HG03025 (cell line): ENCODE data around the gene SUSD6.
"Not testable (repeated sequence)": the region's sequence is repeated elsewhere in the genome, so short reads cannot be mapped to it uniquely, and the experiment has no call there.

Source experiments
- ATAC-seq: cut with Tn5 transposase; IDR thresholded peaks from one replicate; pipeline ENCODE4 v1.9.1; 2021; ENCODE audit warnings: mild to moderate bottlenecking, moderate library complexity; ENCODE audit not compliant: unreplicated experiment, low FRiP score

Gene SUSD6

DNA sequence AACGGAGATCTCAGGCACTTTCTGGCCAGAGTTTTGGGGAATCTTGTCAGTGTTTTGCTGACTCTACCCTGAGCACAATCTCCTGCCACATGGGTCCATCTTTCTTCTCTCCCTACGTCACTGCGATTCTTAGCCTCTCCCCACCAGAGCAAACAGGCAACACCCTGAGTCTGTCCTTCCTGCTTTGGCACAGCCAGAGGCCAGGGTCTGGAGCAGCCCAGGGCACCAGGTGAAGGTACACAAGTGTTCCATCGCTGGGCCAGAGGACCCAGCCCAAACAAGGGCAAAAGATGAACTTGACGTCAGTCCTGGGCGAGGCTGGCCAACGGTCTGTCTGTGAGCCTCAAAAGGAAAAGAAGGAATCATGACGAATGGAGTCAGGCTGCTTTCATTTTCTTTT lies 24.0 kb upstream of the SUSD6 start:
- no peak for ATAC-seq

DNA sequence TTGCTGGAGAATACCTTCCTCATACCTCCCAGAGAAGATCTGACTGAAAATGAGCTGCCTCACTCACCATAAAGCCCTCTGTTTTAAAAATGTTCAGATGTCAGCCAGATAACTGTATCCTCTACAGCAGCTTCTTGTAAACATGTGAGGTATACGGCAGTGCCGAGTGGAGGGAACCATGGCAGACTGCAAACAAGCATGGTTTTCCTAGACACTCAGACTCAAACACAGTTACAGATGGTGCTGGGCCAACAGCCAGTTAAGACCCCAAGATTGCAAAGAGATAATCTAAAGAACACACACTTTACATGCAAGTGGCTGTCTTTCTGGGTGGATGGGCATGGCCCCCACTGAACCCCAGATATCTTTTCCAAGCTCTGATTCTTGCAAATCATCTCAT lies 20.1 kb upstream of the SUSD6 start:
- no peak for ATAC-seq

DNA sequence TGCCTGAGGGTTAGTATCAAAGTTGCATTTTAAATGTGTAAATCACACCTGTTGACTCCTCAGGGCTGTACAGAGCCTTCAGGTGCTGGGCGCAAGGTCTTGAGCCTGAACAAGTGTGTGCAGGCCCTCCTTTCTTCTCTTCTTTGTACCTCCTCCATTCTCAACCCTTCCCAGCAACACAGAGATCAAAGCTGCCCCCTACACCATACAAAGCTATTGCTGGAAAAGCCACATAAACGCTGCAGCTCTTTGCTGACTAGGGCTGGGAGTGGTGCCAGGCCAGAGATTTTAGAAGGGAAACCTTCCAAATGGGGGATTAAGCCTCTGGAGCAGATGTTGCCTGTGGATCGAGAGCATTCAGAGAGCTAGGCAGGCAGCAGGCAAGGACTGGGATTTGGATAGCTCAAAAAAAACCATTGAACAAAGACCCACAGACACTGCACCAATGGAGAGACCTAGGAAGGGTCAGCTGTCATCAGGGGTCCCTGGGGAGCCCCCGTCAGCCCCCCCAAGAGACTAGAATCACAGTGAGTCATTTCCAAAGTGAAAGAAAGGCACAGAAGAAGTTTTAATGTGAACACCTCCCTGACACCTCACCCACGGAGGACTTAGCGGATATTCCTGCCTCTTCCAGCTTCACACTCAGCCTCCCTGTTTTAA lies 18.2 kb upstream of the SUSD6 start:
- ATAC-seq, result no peak

DNA sequence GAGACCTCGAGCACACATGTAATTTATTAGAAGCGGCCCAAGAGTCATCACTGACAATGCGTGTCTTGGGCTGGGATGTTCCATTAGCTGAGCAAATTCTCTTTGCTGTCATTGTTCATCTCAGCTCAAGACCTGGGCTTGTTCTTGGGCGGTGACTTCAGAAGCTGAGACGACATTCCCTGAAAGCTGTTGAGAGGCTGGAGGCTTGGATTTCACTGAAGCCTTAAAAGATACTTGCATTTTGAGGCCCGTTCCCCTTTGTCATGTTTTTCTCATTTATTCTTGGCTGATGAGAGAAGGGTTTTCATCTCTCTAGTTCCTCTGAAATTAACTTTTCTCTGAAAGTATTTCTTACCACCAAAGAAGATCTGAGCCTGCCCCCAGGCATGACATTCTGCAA lies 16.6 kb upstream of the SUSD6 start:
- ATAC-seq, result no peak

DNA sequence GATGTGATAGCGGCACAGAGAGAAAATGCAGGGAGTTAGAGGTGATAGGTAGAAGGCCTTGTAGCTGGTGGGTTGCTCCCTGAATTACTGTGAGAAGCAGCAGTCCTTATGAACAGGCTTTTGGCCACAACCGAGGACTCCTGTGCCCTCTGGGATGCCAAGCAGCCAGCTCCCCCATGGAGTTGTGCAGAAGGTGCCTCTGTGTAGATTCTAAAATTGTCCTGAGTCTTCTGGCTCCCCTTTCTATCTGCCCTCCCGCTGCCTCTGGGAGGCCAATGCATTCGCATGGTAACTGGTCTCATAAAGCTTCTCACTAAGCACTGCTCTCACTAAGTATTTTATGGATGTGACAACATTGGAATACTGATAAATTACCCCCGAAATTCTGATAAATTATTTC lies 16.1 kb upstream of the SUSD6 start:
- no peak for ATAC-seq

GRCh38 chr14:69599431-69599830 lies 12.0 kb upstream of the SUSD6 start:
- not testable (repeated sequence) for ATAC-seq

DNA sequence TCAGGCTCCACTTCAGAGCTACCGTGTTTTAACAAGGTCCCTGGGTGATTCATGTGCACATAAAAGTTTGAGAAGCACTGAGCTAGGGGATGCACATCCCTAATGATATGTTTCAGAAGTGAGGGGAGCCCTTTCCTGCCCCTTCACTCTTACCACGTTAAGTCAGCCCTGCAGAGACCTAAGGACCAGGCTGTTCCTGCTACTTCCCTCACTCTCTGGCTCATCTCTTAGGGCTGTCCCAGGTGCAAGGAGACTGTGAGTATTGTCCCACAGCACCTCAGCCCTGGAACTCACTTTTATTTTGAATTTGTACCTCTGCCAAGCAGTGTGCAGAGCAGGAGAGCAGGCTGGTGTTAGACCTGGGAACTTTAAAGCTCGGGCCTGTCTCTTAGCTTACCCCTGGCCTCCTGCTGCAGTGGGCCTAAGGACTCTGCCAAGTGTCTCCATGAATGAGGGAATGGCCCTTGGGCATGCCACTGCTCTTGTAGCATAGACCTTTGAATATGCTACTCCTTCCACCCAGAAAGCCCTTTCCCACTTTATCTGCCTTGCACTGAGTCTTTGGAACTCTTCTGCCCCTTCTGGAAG lies 11.0 kb upstream of the SUSD6 start:
- ATAC-seq, result no peak

- no peak for ATAC-seq
These were observed 5.7 kb upstream of the SUSD6 start for GRCh38 chr14:69605738-69606137.

- ATAC-seq, result no peak
These were observed 4.9 kb upstream of the SUSD6 start for GRCh38 chr14:69606258-69607184.

DNA sequence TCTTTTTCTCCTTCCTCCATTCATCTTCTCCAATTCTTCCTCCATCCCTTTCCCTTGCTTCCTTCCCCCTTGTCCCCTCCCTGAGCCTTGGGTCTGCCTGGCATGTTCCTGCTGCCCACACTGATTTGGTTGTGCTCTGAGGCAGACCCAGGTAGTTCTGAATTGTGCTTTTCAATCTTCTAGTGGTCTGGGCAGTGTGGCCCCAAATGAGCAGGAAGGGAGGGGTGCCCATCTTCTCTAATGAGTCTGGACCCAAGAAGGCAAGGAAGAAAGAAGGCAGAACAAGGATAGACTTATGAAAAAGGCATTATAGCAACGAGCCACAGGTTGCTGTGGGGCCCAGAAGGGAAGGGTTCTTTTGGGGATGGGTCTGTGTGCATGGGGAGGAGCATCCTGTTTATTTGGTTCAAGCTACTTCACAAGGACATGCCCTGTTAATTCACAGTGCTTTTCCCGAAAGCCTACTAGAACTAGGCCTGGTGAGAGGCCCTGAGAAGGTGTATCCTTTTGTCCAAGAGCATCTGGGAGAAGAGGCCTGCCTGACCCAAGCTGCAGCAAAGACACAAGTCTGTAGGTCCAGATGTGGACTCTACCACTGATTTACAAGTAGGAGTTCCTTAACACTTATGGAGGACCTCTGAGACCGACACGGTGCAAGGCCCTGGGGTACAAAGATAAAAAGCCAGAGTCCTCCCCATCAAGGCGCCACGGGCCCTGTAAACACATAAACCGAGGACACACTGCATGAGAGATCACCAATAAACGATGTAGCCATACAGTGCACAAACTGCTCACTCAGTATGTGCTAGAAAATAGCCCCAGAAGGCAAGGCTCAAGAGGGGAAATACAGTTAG lies 1.1 kb upstream of the SUSD6 start:
- ATAC-seq, result no peak

DNA sequence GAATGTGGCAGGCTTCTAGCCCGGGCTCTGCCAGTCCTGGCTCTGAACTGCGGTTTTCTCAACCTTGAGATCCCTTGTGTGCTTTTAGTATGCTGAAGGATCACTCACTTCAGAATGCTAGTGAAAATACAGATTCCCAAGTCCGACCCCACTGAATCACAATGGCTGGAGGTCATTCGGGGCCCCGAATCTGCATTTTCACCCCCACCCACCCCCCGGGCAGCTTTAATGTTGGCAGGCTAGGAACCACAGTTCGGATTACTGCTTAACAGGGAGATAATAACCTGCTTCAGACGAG lies 573 bp upstream of the SUSD6 start:
- ATAC-seq, result no peak

DNA sequence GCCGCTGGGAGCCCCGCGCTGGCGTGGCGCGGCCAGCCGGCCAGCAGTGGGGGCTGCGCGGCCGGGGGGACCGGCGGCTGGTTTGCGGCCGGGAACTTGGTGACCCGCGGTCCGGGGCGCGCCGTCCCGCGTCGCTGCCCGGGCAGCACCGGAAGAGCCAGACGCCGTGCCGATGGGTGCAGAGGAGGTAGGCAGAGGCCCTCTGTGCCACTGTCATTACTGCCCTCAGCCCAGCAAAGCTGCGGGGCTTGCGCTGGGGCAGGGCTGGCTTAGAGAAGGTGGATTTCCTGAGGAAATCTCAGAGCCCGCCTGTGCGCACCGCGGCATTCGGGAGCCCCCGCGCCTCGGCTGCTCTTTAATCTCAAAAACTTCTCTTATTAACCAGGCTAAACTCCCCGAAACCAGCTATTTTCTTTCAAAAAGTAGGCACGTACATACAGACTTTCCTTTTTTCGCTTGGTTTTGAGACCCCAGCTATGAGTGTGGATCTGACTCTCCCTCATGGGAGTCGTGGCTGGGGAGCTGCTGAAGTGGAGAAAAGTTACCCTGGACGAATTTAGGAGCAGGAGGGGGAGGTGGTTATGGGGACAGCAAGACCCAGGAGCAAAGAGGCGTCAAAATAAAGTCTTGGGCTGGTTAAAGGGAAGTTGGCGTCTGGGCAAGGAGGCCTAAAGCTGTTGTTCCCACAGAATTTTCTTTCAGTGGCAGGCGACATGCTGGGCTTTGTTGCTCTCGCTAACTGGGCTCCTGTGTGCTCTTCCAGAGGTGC lies 802 bp downstream of the SUSD6 start:
- peak; percentile 15 for ATAC-seq

DNA sequence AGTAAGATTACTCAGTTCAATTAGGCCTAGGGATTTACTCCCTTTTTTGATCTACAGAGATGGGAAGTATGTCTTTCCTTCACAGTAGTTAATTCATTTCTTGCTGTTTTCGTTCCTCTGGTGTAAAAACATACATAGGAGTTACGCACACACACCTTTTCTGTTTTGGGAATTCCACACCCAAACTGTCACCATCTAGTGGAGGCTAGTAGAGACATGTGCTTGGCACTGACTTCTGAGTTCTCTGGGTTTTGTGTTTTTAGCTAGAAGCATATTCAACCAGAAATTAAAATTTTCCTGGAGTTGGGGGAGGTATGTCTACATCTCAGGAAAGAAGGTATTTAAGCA lies 1.4 kb downstream of the SUSD6 start:
- no peak for ATAC-seq

DNA sequence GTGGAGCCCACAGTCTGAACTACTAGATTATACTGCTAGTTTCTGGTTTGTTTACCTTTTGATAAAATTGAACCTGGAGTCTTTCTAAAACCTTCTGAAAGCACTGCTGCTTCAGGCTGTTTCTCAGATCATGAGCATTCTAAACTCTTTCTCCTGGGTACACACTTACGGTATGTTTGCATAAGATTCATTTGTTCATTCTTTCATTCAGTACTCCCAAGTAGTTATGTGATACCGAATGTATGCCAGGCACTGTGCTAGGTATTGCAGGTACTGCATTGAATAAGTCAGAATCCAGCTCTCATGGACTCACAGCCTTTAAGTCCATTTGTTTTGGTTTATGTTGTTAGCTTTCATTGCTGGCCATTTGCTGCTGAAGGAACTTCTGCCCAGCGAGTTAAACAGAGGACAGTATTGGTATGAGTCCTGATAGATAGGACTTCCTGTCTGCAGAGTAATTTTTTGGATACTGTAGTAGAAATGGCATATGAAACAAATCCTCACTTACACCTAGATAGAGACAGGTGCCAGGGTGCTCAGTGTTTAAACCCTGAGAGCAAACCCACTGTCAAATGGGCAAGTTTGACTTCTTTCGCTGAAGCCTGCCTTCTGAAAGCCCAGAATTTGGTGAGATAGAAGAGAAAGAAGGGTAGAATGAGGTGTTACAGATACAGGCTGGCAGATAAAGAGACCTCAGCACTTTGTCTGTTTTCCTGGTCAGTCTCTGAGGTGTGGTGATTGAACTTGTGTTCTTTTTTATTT lies 2.1 kb downstream of the SUSD6 start:
- no peak for ATAC-seq

DNA sequence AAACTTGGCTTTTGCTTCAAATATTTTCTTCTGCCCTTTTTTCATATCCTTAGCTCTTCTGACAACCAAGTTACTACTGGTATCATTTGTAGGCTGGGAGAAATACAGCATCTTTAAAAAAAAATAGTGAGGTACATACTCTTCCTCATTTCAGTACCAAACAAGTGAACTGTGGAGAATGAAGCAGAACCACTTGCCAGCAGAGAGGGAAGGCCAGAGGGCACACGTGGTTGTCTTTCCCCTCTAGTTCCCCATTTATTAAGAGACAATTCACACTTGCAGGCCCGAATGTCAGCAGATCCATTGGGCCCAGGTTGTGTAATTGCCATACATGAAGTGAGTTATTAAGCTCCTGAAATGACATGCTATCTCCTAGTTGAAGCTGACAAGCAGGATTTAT lies 3.2 kb downstream of the SUSD6 start:
- ATAC-seq, result no peak

GRCh38 chr14:69615121-69615495 lies 3.7 kb downstream of the SUSD6 start:
- no peak for ATAC-seq

GRCh38 chr14:69615496-69616407 lies 4.4 kb downstream of the SUSD6 start:
- peak; percentile 49 for ATAC-seq

GRCh38 chr14:69616408-69616773 lies 5.0 kb downstream of the SUSD6 start:
- ATAC-seq, result no peak

DNA sequence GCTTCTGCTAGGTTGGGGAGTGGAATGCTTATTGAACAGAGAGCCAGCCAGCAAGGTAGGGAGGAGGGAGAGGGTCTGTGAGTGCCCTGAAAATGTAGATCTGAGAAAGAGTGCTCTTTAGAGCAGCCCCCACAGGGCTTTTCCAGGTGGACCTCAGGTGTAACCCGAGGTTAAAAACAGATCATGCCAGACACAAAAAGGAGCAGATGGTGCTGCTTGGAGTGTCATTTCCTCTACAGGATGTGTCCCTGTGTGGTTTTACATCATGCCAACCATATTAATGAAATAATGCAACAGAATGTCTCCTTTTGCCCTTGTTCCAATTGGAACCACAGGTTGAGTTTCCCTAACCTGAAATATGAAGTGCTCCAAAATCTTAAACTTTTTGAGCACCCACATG lies 6.4 kb downstream of the SUSD6 start:
- ATAC-seq, result no peak
